ENCODE measurements around the gene ITGAL. TPM values are rescaled to one million over a fixed set of nuclear protein-coding genes. Genes with fewer than 3 reads are reported as not detected.

The ITGAL gene
- total RNA-seq, 1 donor from 2014 or later, result not detected

DNA sequence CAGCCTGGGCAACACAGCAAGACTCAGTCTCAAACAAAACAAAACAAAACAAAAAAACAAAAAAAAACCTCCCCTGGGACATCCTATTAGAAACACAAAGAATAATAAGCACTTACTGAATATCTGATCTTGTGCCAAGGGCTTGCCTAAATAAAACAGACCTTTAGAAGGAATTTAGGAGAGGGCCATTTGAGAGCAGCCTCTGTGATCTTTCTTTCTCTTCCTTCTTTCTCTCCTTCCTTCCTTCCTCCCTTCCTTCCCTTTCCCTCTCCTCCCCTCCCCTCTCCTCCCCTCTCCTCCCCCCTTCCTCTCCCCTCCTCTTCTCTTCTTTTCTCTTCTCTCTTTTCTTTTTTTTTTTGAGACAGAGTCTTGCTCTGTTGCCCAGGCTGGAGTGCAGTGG, 12.3 kb downstream of the ITGAL start:
- Mint-ChIP-seq H3K4me3 (ENCODE audit: unreplicated experiment) (no peak overlapping the region), H3K4me1 (ENCODE audit: low read depth, unreplicated experiment) (no peaks in the 10 kb centered on the region), H3K27ac (ENCODE audit: unreplicated experiment) (no peak overlapping the region), H3K36me3 (ENCODE audit: unreplicated experiment) (no peaks in the 10 kb centered on the region), H3K27me3 (ENCODE audit: unreplicated experiment) (peaks cover 6% of the 10 kb centered on the region), H3K9me3 (ENCODE audit: unreplicated experiment) (no peaks in the 10 kb centered on the region)
- no peak for DNase-seq
- TF ChIP-seq, protein P1, sequence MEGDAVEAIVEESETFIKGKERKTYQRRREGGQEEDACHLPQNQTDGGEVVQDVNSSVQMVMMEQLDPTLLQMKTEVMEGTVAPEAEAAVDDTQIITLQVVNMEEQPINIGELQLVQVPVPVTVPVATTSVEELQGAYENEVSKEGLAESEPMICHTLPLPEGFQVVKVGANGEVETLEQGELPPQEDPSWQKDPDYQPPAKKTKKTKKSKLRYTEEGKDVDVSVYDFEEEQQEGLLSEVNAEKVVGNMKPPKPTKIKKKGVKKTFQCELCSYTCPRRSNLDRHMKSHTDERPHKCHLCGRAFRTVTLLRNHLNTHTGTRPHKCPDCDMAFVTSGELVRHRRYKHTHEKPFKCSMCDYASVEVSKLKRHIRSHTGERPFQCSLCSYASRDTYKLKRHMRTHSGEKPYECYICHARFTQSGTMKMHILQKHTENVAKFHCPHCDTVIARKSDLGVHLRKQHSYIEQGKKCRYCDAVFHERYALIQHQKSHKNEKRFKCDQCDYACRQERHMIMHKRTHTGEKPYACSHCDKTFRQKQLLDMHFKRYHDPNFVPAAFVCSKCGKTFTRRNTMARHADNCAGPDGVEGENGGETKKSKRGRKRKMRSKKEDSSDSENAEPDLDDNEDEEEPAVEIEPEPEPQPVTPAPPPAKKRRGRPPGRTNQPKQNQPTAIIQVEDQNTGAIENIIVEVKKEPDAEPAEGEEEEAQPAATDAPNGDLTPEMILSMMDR (IDR thresholded peaks at IDR 0.05; ENCODE audit: partially characterized antibody, unreplicated experiment), result no peak

- TF ChIP-seq, protein P1 (IDR thresholded peaks at IDR 0.05; ENCODE audit: partially characterized antibody, unreplicated experiment), result no peak
- Mint-ChIP-seq H3K9me3 (ENCODE audit: unreplicated experiment) (no peaks in the 10 kb centered on the region), H3K36me3 (ENCODE audit: unreplicated experiment) (no peaks in the 10 kb centered on the region), H3K27me3 (ENCODE audit: unreplicated experiment) (peaks cover 7% of the 10 kb centered on the region), H3K27ac (ENCODE audit: unreplicated experiment) (no peak overlapping the region), H3K4me3 (ENCODE audit: unreplicated experiment) (no peak overlapping the region), H3K4me1 (ENCODE audit: low read depth, unreplicated experiment) (no peaks in the 10 kb centered on the region)
- no peak for DNase-seq
These were observed 13.4 kb downstream of the ITGAL start for GRCh38 chr16:30485818-30486436.

DNA sequence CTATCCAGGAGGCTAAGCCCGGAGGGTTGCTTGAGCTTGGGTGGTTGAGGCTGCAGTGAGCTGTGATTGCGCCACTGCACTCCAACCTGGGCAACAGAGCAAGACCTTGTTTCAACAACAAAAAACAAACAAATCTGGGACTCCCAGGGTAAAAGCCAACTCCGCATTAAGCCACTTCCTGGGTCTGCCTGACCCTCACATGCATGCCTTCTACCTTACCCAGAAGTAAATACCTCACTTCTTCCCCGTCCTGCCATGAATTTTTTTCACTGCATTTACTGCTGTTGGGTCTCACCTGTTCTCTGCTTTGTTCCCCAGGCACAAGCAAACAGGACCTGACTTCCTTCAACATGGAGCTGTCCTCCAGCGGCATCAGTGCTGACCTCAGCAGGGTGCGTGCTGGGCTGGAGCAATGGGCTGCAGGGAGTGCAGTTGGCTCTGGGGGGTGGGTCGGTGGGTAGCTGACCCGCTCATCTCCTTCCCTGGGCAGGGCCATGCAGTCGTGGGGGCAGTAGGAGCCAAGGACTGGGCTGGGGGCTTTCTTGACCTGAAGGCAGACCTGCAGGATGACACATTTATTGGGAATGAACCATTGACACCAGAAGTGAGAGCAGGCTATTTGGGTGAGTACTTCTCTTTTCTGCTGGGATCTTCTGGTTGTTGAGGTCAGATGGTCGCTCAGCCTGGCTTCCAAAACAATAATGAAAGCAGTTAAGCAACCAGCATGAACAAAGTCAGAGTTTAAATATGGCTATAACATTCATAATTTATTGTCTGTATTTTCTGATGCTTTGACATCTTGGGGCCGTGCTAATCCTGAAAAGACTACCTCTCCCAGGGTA, 16.4 kb downstream of the ITGAL start:
- Mint-ChIP-seq H3K27ac (ENCODE audit: unreplicated experiment) (no peak overlapping the region), H3K9me3 (ENCODE audit: unreplicated experiment) (no peaks in the 10 kb centered on the region), H3K27me3 (ENCODE audit: unreplicated experiment) (peaks cover 7% of the 10 kb centered on the region), H3K36me3 (ENCODE audit: unreplicated experiment) (no peaks in the 10 kb centered on the region), H3K4me3 (ENCODE audit: unreplicated experiment) (no peak overlapping the region), H3K4me1 (ENCODE audit: low read depth, unreplicated experiment) (no peaks in the 10 kb centered on the region)
- TF ChIP-seq, protein P1 (IDR thresholded peaks at IDR 0.05; ENCODE audit: partially characterized antibody, unreplicated experiment), result no peak
- DNase-seq, result no peak

- Mint-ChIP-seq H3K27ac (ENCODE audit: unreplicated experiment) (no peak overlapping the region), H3K36me3 (ENCODE audit: unreplicated experiment) (no peaks in the 10 kb centered on the region), H3K27me3 (ENCODE audit: unreplicated experiment) (peaks cover 7% of the 10 kb centered on the region), H3K4me3 (ENCODE audit: unreplicated experiment) (no peak overlapping the region), H3K9me3 (ENCODE audit: unreplicated experiment) (no peaks in the 10 kb centered on the region), H3K4me1 (ENCODE audit: low read depth, unreplicated experiment) (no peaks in the 10 kb centered on the region)
- TF ChIP-seq, protein P1 (IDR thresholded peaks at IDR 0.05; ENCODE audit: partially characterized antibody, unreplicated experiment), result no peak
- no peak for DNase-seq
These were observed 17.7 kb downstream of the ITGAL start for GRCh38 chr16:30490210-30490609.

DNA sequence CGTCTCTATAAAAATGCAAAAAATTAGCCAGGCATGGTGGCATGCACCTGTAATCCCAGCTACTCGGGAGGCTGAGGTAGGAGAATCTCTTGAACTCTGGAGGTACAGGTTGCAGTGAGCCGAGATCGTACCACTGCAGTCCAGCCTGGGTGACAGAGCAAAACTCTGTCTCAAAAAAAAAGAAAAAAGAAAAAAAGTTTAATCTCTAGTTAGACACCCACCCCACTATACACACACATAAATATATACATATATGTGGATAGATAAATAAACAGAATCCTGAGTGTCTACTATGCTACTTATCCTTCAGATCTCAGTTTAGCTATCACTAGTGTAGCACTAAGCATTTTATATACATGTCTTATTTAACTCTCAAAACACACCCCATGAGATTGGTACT, 18.7 kb downstream of the ITGAL start:
- Mint-ChIP-seq H3K9me3 (ENCODE audit: unreplicated experiment) (no peaks in the 10 kb centered on the region), H3K4me3 (ENCODE audit: unreplicated experiment) (no peak overlapping the region)
- DNase-seq, result no peak

More for the DNA sequence above, 18.7 kb downstream of the ITGAL start:
- H3K27ac Mint-ChIP-seq (ENCODE audit: unreplicated experiment), result no peak overlapping the region
- no peaks in the 10 kb centered on the region for H3K4me1 Mint-ChIP-seq (ENCODE audit: low read depth, unreplicated experiment)
- no peaks in the 10 kb centered on the region for H3K36me3 Mint-ChIP-seq (ENCODE audit: unreplicated experiment)
- TF ChIP-seq, protein P1 (IDR thresholded peaks at IDR 0.05; ENCODE audit: partially characterized antibody, unreplicated experiment), result no peak
- peaks cover 7% of the 10 kb centered on the region for H3K27me3 Mint-ChIP-seq (ENCODE audit: unreplicated experiment)
